ENCODE measurements around the gene ANGPTL4. TPM values are rescaled to one million over a fixed set of nuclear protein-coding genes. Genes with fewer than 3 reads are reported as not detected.
A peak's percentile ranks its signal among the peaks of the same experiment; 100 is the strongest.
"Not testable (repeated sequence)": the region's sequence is repeated elsewhere in the genome, so short reads cannot be mapped to it uniquely, and the experiment has no call there.

The ANGPTL4 gene
- total RNA-seq (ENCODE audit: low replicate concordance), result 1.9 TPM in 1 of 2 replicates, not detected in the other

GRCh38 chr19:8363803-8364771 lies at the start of gene ANGPTL4:
Gene ANGPTL4 (plus strand): TSS chr19:8364155. CDS start chr19:8364322, 167 bp downstream.
- peaks cover 39% of the 10 kb centered on the region for H3K27me3 Mint-ChIP-seq (ENCODE audit: insufficient read depth, low read depth)
- peaks cover 22% of the 10 kb centered on the region for H3K4me1 Mint-ChIP-seq

GRCh38 chr19:8314981-8315640 lies 48.8 kb upstream of the ANGPTL4 start:
- not testable (repeated sequence) for H3K4me1 ChIP-seq; H3K9ac ChIP-seq; H3K4me3 ChIP-seq; H3K9me3 Mint-ChIP-seq; H3K4me2 ChIP-seq; H3K36me3 ChIP-seq; H3K27me3 Mint-ChIP-seq (ENCODE audit: insufficient read depth, low read depth); H3K27me3 ChIP-seq; H3K27ac Mint-ChIP-seq; H3K36me3 Mint-ChIP-seq; H4K20me1 ChIP-seq (ENCODE audit: low read depth); H3K27ac ChIP-seq; DNase-seq (ENCODE audit: low spot score); H3K4me1 Mint-ChIP-seq; H3K9me3 ChIP-seq (ENCODE audit: low read depth); H3F3A ChIP-seq (ENCODE audit: low read depth); H2AFZ ChIP-seq (replicated peaks); H3K4me3 Mint-ChIP-seq
- H3K79me2 ChIP-seq (ENCODE audit: low read depth), result peaks cover 16% of the 10 kb centered on the region

More at GRCh38 chr19:8363803-8364771, at the start of gene ANGPTL4:
- Histone ChIP-seq H4K20me1 (ENCODE audit: low read depth) (no peaks in the 10 kb centered on the region), H2AFZ (replicated peaks) (peak within 1 kb of the TSS; percentile 20), H3K4me1 (peaks cover 10% of the 10 kb centered on the region), H3F3A (ENCODE audit: low read depth) (peaks cover 20% of the 10 kb centered on the region), H3K79me2 (ENCODE audit: low read depth) (no peaks in the 10 kb centered on the region), H3K27me3 (peaks cover 56% of the 10 kb centered on the region), H3K27ac (no peak within 1 kb of the TSS), H3K36me3 (no peaks in the 10 kb centered on the region), H3K9ac (no peak within 1 kb of the TSS), H3K4me3 (peak within 1 kb of the TSS; percentile 44), H3K4me2 (peak within 1 kb of the TSS; percentile 75), H3K9me3 (ENCODE audit: low read depth) (no peaks in the 10 kb centered on the region)
- Mint-ChIP-seq H3K9me3 (no peaks in the 10 kb centered on the region), H3K4me3 (peak within 1 kb of the TSS; percentile 85), H3K27ac (no peak within 1 kb of the TSS), H3K36me3 (no peaks in the 10 kb centered on the region)
- TF ChIP-seq CTCF (IDR thresholded peaks at IDR 0.05) (peak; percentile 31), EZH2phosphoT487 (IDR thresholded peaks at IDR 0.05) (no peak), EZH2 (IDR thresholded peaks at IDR 0.05) (peak; percentile 64)
- DNase-seq (ENCODE audit: low spot score), result peak; percentile 83

- peaks cover 3% of the 10 kb centered on the region for H3F3A ChIP-seq (ENCODE audit: low read depth)
- H3K27ac ChIP-seq, result no peak overlapping the region
- H3K4me1 Mint-ChIP-seq, result peaks cover 8% of the 10 kb centered on the region
- H3K27me3 ChIP-seq, result no peaks in the 10 kb centered on the region
- no peak for DNase-seq (ENCODE audit: low spot score)
- H4K20me1 ChIP-seq (ENCODE audit: low read depth), result peaks cover 5% of the 10 kb centered on the region
- no peaks in the 10 kb centered on the region for H3K9me3 Mint-ChIP-seq
- H3K9me3 ChIP-seq (ENCODE audit: low read depth), result no peaks in the 10 kb centered on the region
- no peak overlapping the region for H3K9ac ChIP-seq
- H3K36me3 ChIP-seq, result no peaks in the 10 kb centered on the region
- H3K4me2 ChIP-seq, result no peak overlapping the region
- no peak overlapping the region for H3K4me3 Mint-ChIP-seq
- TF ChIP-seq CTCF (IDR thresholded peaks at IDR 0.05) (no peak), EZH2phosphoT487 (IDR thresholded peaks at IDR 0.05) (no peak), EZH2 (IDR thresholded peaks at IDR 0.05) (no peak)
- peaks cover 2% of the 10 kb centered on the region for H3K36me3 Mint-ChIP-seq
- no peaks in the 10 kb centered on the region for H3K27me3 Mint-ChIP-seq (ENCODE audit: insufficient read depth, low read depth)
- H3K79me2 ChIP-seq (ENCODE audit: low read depth), result peaks cover 28% of the 10 kb centered on the region
- no peak overlapping the region for H3K27ac Mint-ChIP-seq
- no peak overlapping the region for H3K4me3 ChIP-seq
- no peak overlapping the region for H2AFZ ChIP-seq (replicated peaks)
- peaks cover 7% of the 10 kb centered on the region for H3K4me1 ChIP-seq
Observed at GRCh38 chr19:8316351-8317125, 47.4 kb upstream of the ANGPTL4 start.

- not testable (repeated sequence) for H3K4me3 ChIP-seq; H3K36me3 Mint-ChIP-seq; H3K27me3 Mint-ChIP-seq (ENCODE audit: insufficient read depth, low read depth); H3K4me2 ChIP-seq; H3K36me3 ChIP-seq; H3K27ac ChIP-seq; H3K9me3 ChIP-seq (ENCODE audit: low read depth); H3K27me3 ChIP-seq; H3K9me3 Mint-ChIP-seq; H3K27ac Mint-ChIP-seq; H2AFZ ChIP-seq (replicated peaks); H3K9ac ChIP-seq; DNase-seq (ENCODE audit: low spot score)
- Mint-ChIP-seq H3K4me1 (peaks cover 19% of the 10 kb centered on the region), H3K4me3 (peak overlapping the region; percentile 46)
- peaks cover 15% of the 10 kb centered on the region for H3K4me1 ChIP-seq
- peaks cover 20% of the 10 kb centered on the region for H3F3A ChIP-seq (ENCODE audit: low read depth)
- peaks cover 27% of the 10 kb centered on the region for H4K20me1 ChIP-seq (ENCODE audit: low read depth)
- peaks cover 50% of the 10 kb centered on the region for H3K79me2 ChIP-seq (ENCODE audit: low read depth)
Observed at GRCh38 chr19:8318835-8319234, 45.1 kb upstream of the ANGPTL4 start.
